Measurements from ENCODE around the gene CUZD1. TPM values are rescaled to one million over a fixed set of nuclear protein-coding genes. Genes with fewer than 3 reads are reported as not detected.
"Not testable (repeated sequence)": the region's sequence is repeated elsewhere in the genome, so short reads cannot be mapped to it uniquely, and the experiment has no call there.

The CUZD1 gene
- total RNA-seq, 1 donor from 2014 or later: 2.9 TPM

GRCh38 chr10:122866757-122867482 lies 21.3 kb upstream of the CUZD1 start:
- H3K27me3 Mint-ChIP-seq (ENCODE audit: low read depth); DNase-seq (ENCODE audit: low spot score); H3K4me3 Mint-ChIP-seq (ENCODE audit: low read depth); intact Hi-C loops (cut with micrococcal nuclease): not testable (repeated sequence)
- Mint-ChIP-seq H3K9me3 (peaks cover 27% of the 10 kb centered on the region), H3K4me1 (ENCODE audit: low read depth) (peaks cover 13% of the 10 kb centered on the region), H3K36me3 (ENCODE audit: low read depth) (peaks cover 49% of the 10 kb centered on the region), H3K27ac (peak overlapping the region; percentile 24)

- H3K9me3 Mint-ChIP-seq: peaks cover 17% of the 10 kb centered on the region
- no peak for DNase-seq (ENCODE audit: low spot score)
- H3K4me3 Mint-ChIP-seq (ENCODE audit: low read depth): no peak overlapping the region
- no peak overlapping the region for H3K27ac Mint-ChIP-seq
- intact Hi-C loops (cut with micrococcal nuclease): no loop called here
- H3K4me1 Mint-ChIP-seq (ENCODE audit: low read depth): peaks cover 15% of the 10 kb centered on the region
- H3K36me3 Mint-ChIP-seq (ENCODE audit: low read depth): peaks cover 38% of the 10 kb centered on the region
- H3K27me3 Mint-ChIP-seq (ENCODE audit: low read depth): no peaks in the 10 kb centered on the region
Observed at GRCh38 chr10:122864901-122865300, 19.2 kb upstream of the CUZD1 start.

- no peak for DNase-seq (ENCODE audit: low spot score)
- intact Hi-C loops (cut with micrococcal nuclease): no loop called here
- Mint-ChIP-seq H3K27me3 (ENCODE audit: low read depth) (no peaks in the 10 kb centered on the region), H3K4me3 (ENCODE audit: low read depth) (no peak overlapping the region), H3K4me1 (ENCODE audit: low read depth) (peaks cover 15% of the 10 kb centered on the region), H3K9me3 (peaks cover 10% of the 10 kb centered on the region), H3K27ac (no peak overlapping the region), H3K36me3 (ENCODE audit: low read depth) (peaks cover 34% of the 10 kb centered on the region)
Observed at GRCh38 chr10:122864194-122864592, 18.5 kb upstream of the CUZD1 start.

GRCh38 chr10:122863216-122864193 lies 17.8 kb upstream of the CUZD1 start:
- no peak for DNase-seq (ENCODE audit: low spot score)

GRCh38 chr10:122861711-122862161 lies 16.1 kb upstream of the CUZD1 start:
- intact Hi-C loops (cut with micrococcal nuclease): no loop called here
- Mint-ChIP-seq H3K36me3 (ENCODE audit: low read depth) (peaks cover 35% of the 10 kb centered on the region), H3K4me1 (ENCODE audit: low read depth) (peaks cover 16% of the 10 kb centered on the region)

More at GRCh38 chr10:122863216-122864193, 17.8 kb upstream of the CUZD1 start:
- Mint-ChIP-seq H3K27ac (no peak overlapping the region), H3K36me3 (ENCODE audit: low read depth) (peaks cover 36% of the 10 kb centered on the region), H3K4me1 (ENCODE audit: low read depth) (peaks cover 15% of the 10 kb centered on the region), H3K4me3 (ENCODE audit: low read depth) (no peak overlapping the region), H3K27me3 (ENCODE audit: low read depth) (no peaks in the 10 kb centered on the region), H3K9me3 (peaks cover 6% of the 10 kb centered on the region)
- intact Hi-C loops (cut with micrococcal nuclease): no loop called here

GRCh38 chr10:122859527-122859926 lies 13.9 kb upstream of the CUZD1 start:
- no peak overlapping the region for H3K4me3 Mint-ChIP-seq (ENCODE audit: low read depth)
- H3K27me3 Mint-ChIP-seq (ENCODE audit: low read depth): no peaks in the 10 kb centered on the region
- H3K4me1 Mint-ChIP-seq (ENCODE audit: low read depth): peaks cover 24% of the 10 kb centered on the region
- peaks cover 45% of the 10 kb centered on the region for H3K36me3 Mint-ChIP-seq (ENCODE audit: low read depth)
- H3K27ac Mint-ChIP-seq: no peak overlapping the region
- no peak for DNase-seq (ENCODE audit: low spot score)
- H3K9me3 Mint-ChIP-seq: no peaks in the 10 kb centered on the region
- intact Hi-C loops (cut with micrococcal nuclease): no loop called here

More at GRCh38 chr10:122861711-122862161, 16.1 kb upstream of the CUZD1 start:
- Mint-ChIP-seq H3K27me3 (ENCODE audit: low read depth) (no peaks in the 10 kb centered on the region), H3K27ac (no peak overlapping the region), H3K9me3 (no peaks in the 10 kb centered on the region), H3K4me3 (ENCODE audit: low read depth) (no peak overlapping the region)
- no peak for DNase-seq (ENCODE audit: low spot score)

GRCh38 chr10:122858042-122858441 lies 12.4 kb upstream of the CUZD1 start:
- DNase-seq (ENCODE audit: low spot score); H3K9me3 Mint-ChIP-seq; H3K27me3 Mint-ChIP-seq (ENCODE audit: low read depth); H3K27ac Mint-ChIP-seq; H3K4me3 Mint-ChIP-seq (ENCODE audit: low read depth); intact Hi-C loops (cut with micrococcal nuclease): not testable (repeated sequence)
- Mint-ChIP-seq H3K36me3 (ENCODE audit: low read depth) (peaks cover 55% of the 10 kb centered on the region), H3K4me1 (ENCODE audit: low read depth) (peaks cover 32% of the 10 kb centered on the region)

GRCh38 chr10:122856902-122857301 lies 11.2 kb upstream of the CUZD1 start:
- intact Hi-C loops (cut with micrococcal nuclease): no loop called here
- Mint-ChIP-seq H3K27ac (no peak overlapping the region), H3K9me3 (no peaks in the 10 kb centered on the region), H3K27me3 (ENCODE audit: low read depth) (no peaks in the 10 kb centered on the region), H3K36me3 (ENCODE audit: low read depth) (peaks cover 63% of the 10 kb centered on the region), H3K4me1 (ENCODE audit: low read depth) (peaks cover 30% of the 10 kb centered on the region), H3K4me3 (ENCODE audit: low read depth) (no peak overlapping the region)
- DNase-seq (ENCODE audit: low spot score): no peak

- H3K27ac Mint-ChIP-seq: no peak overlapping the region
- intact Hi-C loops (cut with micrococcal nuclease): no loop called here
- peaks cover 29% of the 10 kb centered on the region for H3K4me1 Mint-ChIP-seq (ENCODE audit: low read depth)
- H3K27me3 Mint-ChIP-seq (ENCODE audit: low read depth): no peaks in the 10 kb centered on the region
- no peak overlapping the region for H3K4me3 Mint-ChIP-seq (ENCODE audit: low read depth)
- no peaks in the 10 kb centered on the region for H3K9me3 Mint-ChIP-seq
- no peak for DNase-seq (ENCODE audit: low spot score)
- H3K36me3 Mint-ChIP-seq (ENCODE audit: low read depth): peaks cover 67% of the 10 kb centered on the region
Observed at GRCh38 chr10:122855745-122856144, 10.1 kb upstream of the CUZD1 start.

- Mint-ChIP-seq H3K4me1 (ENCODE audit: low read depth) (peaks cover 29% of the 10 kb centered on the region), H3K36me3 (ENCODE audit: low read depth) (peaks cover 77% of the 10 kb centered on the region), H3K27ac (no peak overlapping the region), H3K9me3 (no peaks in the 10 kb centered on the region), H3K4me3 (ENCODE audit: low read depth) (no peak overlapping the region), H3K27me3 (ENCODE audit: low read depth) (no peaks in the 10 kb centered on the region)
- no peak for DNase-seq (ENCODE audit: low spot score)
- intact Hi-C loops (cut with micrococcal nuclease): no loop called here
Observed at GRCh38 chr10:122854648-122855047, 9.0 kb upstream of the CUZD1 start.

- peaks cover 29% of the 10 kb centered on the region for H3K4me1 Mint-ChIP-seq (ENCODE audit: low read depth)
- H3K27me3 Mint-ChIP-seq (ENCODE audit: low read depth): no peaks in the 10 kb centered on the region
- DNase-seq (ENCODE audit: low spot score): no peak
- H3K4me3 Mint-ChIP-seq (ENCODE audit: low read depth): no peak overlapping the region
- H3K9me3 Mint-ChIP-seq: no peaks in the 10 kb centered on the region
- peaks cover 77% of the 10 kb centered on the region for H3K36me3 Mint-ChIP-seq (ENCODE audit: low read depth)
- peak overlapping the region; percentile 31 for H3K27ac Mint-ChIP-seq
- intact Hi-C loops (cut with micrococcal nuclease): no loop called here
Observed at GRCh38 chr10:122853665-122854313, 8.1 kb upstream of the CUZD1 start.

GRCh38 chr10:122852261-122852660 lies 6.6 kb upstream of the CUZD1 start:
- Mint-ChIP-seq H3K4me3 (ENCODE audit: low read depth) (no peak overlapping the region), H3K9me3 (no peaks in the 10 kb centered on the region), H3K27ac (no peak overlapping the region), H3K27me3 (ENCODE audit: low read depth) (no peaks in the 10 kb centered on the region), H3K36me3 (ENCODE audit: low read depth) (peaks cover 74% of the 10 kb centered on the region), H3K4me1 (ENCODE audit: low read depth) (peaks cover 29% of the 10 kb centered on the region)
- intact Hi-C loops (cut with micrococcal nuclease): no loop called here
- DNase-seq (ENCODE audit: low spot score): no peak
